Activated naive CD4-positive, alpha-beta T cell (primary cell): Measurements from ENCODE around the gene KIF26A.

Source experiments
- DNase-seq, 4 experiments: peaks; one replicate each; lab custom pipeline; 2025; lab: John Stamatoyannopoulos, UW

Gene KIF26A

GRCh38 chr14:104223101-104224041 lies 85.0 kb downstream of the KIF26A start:
- DNase-seq = no peak

DNA sequence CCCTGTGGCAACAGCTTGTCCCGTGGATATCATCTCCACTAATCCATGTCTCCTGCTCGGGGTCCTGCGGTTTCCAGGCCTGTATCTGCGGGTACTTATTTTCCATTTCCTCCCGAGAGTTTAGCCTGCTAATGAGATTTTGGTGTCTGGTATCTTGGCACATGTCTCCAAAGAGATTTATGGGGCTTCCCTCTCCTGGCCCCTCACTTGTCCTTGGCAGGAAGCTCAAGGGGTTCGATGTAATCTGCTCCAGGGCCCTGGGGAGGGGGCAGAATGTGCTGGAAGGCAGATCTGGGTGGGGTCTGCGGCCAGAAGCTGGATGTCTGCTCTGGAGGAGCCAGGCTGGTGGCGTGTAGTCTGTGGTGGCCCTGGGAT lies 85.7 kb downstream of the KIF26A start:
- no peak for DNase-seq

DNA sequence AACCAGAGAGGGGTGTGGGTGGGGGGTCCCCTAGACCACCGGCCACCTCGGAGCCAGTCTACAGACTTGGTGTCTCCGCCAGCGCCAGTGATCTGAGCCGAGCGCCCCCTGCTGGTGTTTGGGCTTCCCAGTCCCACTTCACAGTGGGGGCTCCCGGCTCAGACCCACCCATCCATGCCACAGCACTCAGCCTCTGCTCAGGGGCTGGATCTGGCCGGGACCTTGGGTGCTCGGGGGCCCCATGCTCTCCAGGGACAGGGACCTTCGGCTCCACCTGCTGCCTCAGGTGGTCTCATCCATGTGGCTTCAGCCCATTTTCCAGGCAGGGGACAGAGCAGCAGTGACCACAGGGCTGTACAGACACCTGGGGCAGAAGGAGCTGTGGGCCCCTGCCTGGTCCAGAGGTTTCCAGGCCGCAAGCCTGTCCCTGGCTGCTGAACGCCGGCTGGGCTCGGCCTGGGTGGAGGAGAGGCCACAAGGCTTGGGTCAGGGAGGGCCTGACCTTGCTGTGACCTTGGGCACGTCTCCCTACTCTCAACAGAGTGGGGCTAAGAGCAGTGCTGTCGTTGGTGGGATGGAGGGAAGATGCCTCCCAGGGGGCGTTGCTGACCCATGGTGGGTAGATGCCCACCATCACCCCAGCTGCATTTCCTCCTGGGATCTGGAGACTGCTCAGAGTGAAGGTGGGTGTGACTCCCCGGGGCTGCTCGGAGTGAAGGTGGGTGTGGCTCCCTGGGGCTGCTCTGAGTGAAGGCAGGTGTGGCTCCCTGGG lies 86.3 kb downstream of the KIF26A start:
- DNase-seq = peak in 2 of 4 experiments; percentile 3 to 15

- DNase-seq = peak in 1 of 4 experiments; percentile 5
Measured at GRCh38 chr14:104225278-104226190, 87.1 kb downstream of the KIF26A start.

GRCh38 chr14:104226421-104227383 lies 88.3 kb downstream of the KIF26A start:
- no peak for DNase-seq

GRCh38 chr14:104227806-104228205 lies 89.4 kb downstream of the KIF26A start:
- DNase-seq = no peak

GRCh38 chr14:104228221-104228620 lies 89.8 kb downstream of the KIF26A start:
- DNase-seq = no peak

GRCh38 chr14:104228716-104229533 lies 90.5 kb downstream of the KIF26A start:
- no peak for DNase-seq

DNA sequence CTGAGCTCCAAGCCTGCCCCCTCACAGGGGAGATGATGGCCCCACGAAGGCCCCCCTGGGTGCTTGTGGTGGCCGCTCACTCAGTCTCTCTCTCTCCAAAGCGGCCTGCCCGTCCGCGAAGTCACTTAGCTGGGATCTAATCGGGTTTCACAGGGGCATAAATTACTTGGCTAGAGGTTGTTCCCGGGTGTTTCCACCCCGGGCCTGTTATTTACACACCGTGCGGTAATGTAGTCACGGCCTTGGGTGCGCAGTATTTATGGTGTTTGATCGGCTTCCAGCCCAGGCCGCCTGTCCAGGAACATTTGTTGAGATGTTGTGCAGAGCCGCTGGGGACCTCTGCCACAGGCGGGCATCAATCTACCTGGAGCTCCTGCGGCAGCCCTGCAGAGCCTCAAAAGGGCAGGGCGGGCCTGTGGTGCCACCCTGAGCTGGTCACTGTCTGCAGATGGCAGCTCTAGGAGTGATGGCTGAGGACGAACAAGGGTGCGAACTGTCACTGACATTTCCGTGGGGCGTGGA lies 91.2 kb downstream of the KIF26A start:
- DNase-seq = no peak

DNA sequence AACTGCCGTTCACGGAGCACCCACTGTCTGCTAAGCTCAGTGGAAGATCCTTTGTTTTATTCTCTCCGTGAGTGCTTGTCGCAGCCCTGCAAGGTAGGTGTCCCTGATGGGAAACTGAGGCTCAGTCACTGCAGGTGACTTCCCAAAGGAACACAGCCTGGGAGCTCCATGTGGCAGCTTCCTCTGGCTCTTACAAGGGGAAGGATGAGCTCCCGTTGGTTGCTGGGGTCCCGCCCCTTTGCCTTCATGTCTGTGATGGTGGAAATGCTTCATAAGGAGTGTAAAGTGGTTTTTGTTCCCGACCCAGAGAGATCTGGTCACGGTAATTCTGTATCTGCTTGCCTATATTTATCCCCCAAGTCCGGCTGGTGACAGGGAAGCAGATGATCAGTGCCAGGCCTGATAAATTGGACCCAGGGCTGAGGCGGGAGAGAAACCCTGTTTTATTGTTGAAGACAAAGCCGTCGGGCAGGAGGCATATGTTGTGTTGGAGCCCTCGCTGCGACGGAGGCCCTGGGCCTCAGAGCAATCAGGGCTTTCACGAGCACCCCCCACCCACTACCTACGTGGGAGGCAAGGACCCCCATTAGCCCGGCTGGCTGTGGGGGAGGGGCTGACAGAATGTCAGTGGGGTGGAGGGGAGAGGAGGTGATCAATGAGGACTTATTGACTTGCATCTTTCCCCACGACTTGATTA lies 91.9 kb downstream of the KIF26A start:
- no peak for DNase-seq
